Sigmoid colon (tissue), 7 donors: ENCODE data around the gene PPM1A. TPM values are rescaled to one million over a fixed set of nuclear protein-coding genes. Genes with fewer than 3 reads are reported as not detected.
A peak's percentile ranks its signal among the peaks of the same experiment; 100 is the strongest.

Source experiments
- DNase-seq: peaks from one replicate; pipeline ENCODE4 v3.0.0-alpha.2; 2019
- H3K27ac ChIP-seq, 4 donors: fragments of 200-600 bp; sonication (generic); one replicate each; pipeline ENCODE4 v1.5.1; 2016 to 2019; ENCODE audit warnings: mild to moderate bottlenecking in 1 of 4
- H3K27me3 ChIP-seq, 3 donors: fragments of 200-600 bp; sonication (generic); one replicate each; pipeline ENCODE4 v1.5.1; 2019; ENCODE audit warnings: mild to moderate bottlenecking in 1 of 3
- H3K36me3 ChIP-seq, 4 donors: fragments of 200-600 bp; sonication (generic); one replicate each; pipeline ENCODE4 v1.5.1; 2016 to 2019
- H3K4me1 ChIP-seq, 4 donors: fragments of 200-600 bp; sonication (generic); one replicate each; pipeline ENCODE4 v1.5.1; 2017 to 2019
- H3K4me3 ChIP-seq, 4 donors: fragments of 200-600 bp; sonication (generic); one replicate each; pipeline ENCODE4 v1.5.1; 2017 to 2019; ENCODE audit warnings: mild to moderate bottlenecking in 2 of 4, moderate library complexity in 1 of 4
- H3K9me3 ChIP-seq, 4 donors: fragments of 200-600 bp in 3 of 4; sonication (generic) in 3 of 4; one replicate each; pipeline versions ENCODE4 v1.5.1 to v1.6.1; 2013 to 2019
- CTCF ChIP-seq, 4 experiments: fragments of 450-650 bp in 3 of 4; fragments of 200-600 bp in 1 of 4; IDR thresholded peaks; one replicate each; pipeline ENCODE4 v1.5.1; 2016 to 2019; ENCODE audit warnings: antibody characterized with exemption in 4 of 4, mild to moderate bottlenecking in 3 of 4, moderate library complexity in 2 of 4
- EP300 ChIP-seq, 4 donors: sonication (generic); formaldehyde crosslinking; IDR thresholded peaks; one replicate each; pipeline ENCODE4 v1.6.1; 2017; ENCODE audit warnings: antibody characterized with exemption in 4 of 4
- POLR2A ChIP-seq, 2 donors: fragments of 450-650 bp; IDR thresholded peaks; one replicate each; pipeline ENCODE4 v1.6.1; 2016; ENCODE audit warnings: antibody characterized with exemption in 2 of 2, mild to moderate bottlenecking in 2 of 2, moderate library complexity in 2 of 2
- POLR2AphosphoS5 ChIP-seq, 4 donors: sonication (generic); formaldehyde crosslinking; IDR thresholded peaks; one replicate each; pipeline ENCODE4 v1.6.1; 2017; ENCODE audit warnings: antibody characterized with exemption in 4 of 4
- WGBS, 2 donors: extraction: QIAGEN DNeasy Blood & Tissue Kit; methylation state at CpG; one replicate each; pipeline ENCODE4 v1.1.7; 2013; 5-methylcytosine and 5-hydroxymethylcytosine counted together
- intact Hi-C: fragments of 100-400 bp; cut with DNase I; formaldehyde crosslinking; loops from one replicate; pipeline ENCODE4 v1.15.1; 2023
- polyA plus RNA-seq, 3 donors: library from polyadenylated mRNA; stranded (reverse); fragments of 200-250 nt; gene quantifications; one replicate each; pipeline ENCODE4 v1.2.3, GENCODE V29; 2013
- total RNA-seq, 4 donors: library from RNA; depleted of rRNA; stranded (reverse); fragments of >200 nt; gene quantifications; one replicate each; pipeline ENCODE4 v1.1.0, GENCODE V29; 2016
- donor health status: healthy with polysubstance abuse.
- donor health status: Bipolar disorder and iron deficiency.
- donor health status: healthy.

Gene PPM1A
- 10 to 100 TPM; 39.2 to 60.9 (median 54.1) TPM for total RNA-seq
- polyA plus RNA-seq: 100 to 1,000 TPM in 1 of 3 donors, 10 to 100 TPM in 2; 34.9 to 116 (median 88.9) TPM

GRCh38 chr14:60248697-60249318 lies at the start of gene PPM1A:
TSS of gene PPM1A (plus strand) at chr14:60249221. CDS start at chr14:60282704, 33,483 bp downstream.
- Histone ChIP-seq H3K27ac (peak within 1 kb of the TSS; percentile 97 to 100 (median 98)), H3K9me3 (no peaks in the 10 kb centered on the region), H3K27me3 (no peaks in the 10 kb centered on the region), H3K4me3 (peak within 1 kb of the TSS; percentile 87 to 95 (median 90)), H3K36me3 (no peaks in the 10 kb centered on the region), H3K4me1 (peaks cover 0 to 44% (median 34%) of the 10 kb centered on the region in 4 donors)
- TF ChIP-seq POLR2AphosphoS5 (IDR thresholded peaks at IDR 0.05): peak; percentile 86 to 95 (median 93)
- peak; percentile 88 to 92 for TF ChIP-seq POLR2A (IDR thresholded peaks at IDR 0.05)
- peak in 2 of 4 donors; percentile 54 to 76 for TF ChIP-seq EP300 (IDR thresholded peaks at IDR 0.05)
- no peak for TF ChIP-seq CTCF (IDR thresholded peaks at IDR 0.05)
- intact Hi-C loops: loop anchor here (1.0 to 5.0 kb wide), 4 partner anchors 34 to 767 kb away; partner anchors contain the start of genes DHRS7, JKAMP and L3HYPDH
- 1% methylated on average over 74 of the region's 74 CpGs for WGBS, 2 donors
- DNase-seq: peak; percentile 98

- no peak overlapping the region for H3K4me3 ChIP-seq
- H3K27me3 ChIP-seq: no peaks in the 10 kb centered on the region
- intact Hi-C loops: no loop called here
- no peak overlapping the region for H3K27ac ChIP-seq
- H3K4me1 ChIP-seq: no peaks in the 10 kb centered on the region
- TF ChIP-seq CTCF (IDR thresholded peaks at IDR 0.05) (no peak), EP300 (IDR thresholded peaks at IDR 0.05) (no peak), POLR2A (IDR thresholded peaks at IDR 0.05) (no peak), POLR2AphosphoS5 (IDR thresholded peaks at IDR 0.05) (no peak)
- DNase-seq: no peak
- H3K9me3 ChIP-seq: peaks cover 0 to 8% (median 0%) of the 10 kb centered on the region in 4 donors
- no peaks in the 10 kb centered on the region for H3K36me3 ChIP-seq
These were observed 49.7 kb upstream of the PPM1A start for GRCh38 chr14:60199321-60199720.

GRCh38 chr14:60204104-60204842 lies 44.7 kb upstream of the PPM1A start:
- intact Hi-C loops: no loop called here
- H3K27me3 ChIP-seq: no peaks in the 10 kb centered on the region
- H3K4me3 ChIP-seq: no peak overlapping the region
- DNase-seq: no peak
- H3K36me3 ChIP-seq: no peaks in the 10 kb centered on the region
- 12 to 43% methylated on average over 8 of the region's 8 CpGs for WGBS, 2 donors
- H3K4me1 ChIP-seq: no peaks in the 10 kb centered on the region
- no peak overlapping the region for H3K27ac ChIP-seq
- TF ChIP-seq EP300 (IDR thresholded peaks at IDR 0.05) (no peak), POLR2A (IDR thresholded peaks at IDR 0.05) (no peak), POLR2AphosphoS5 (IDR thresholded peaks at IDR 0.05) (no peak), CTCF (IDR thresholded peaks at IDR 0.05) (no peak)
- peaks cover 0 to 3% (median 0%) of the 10 kb centered on the region in 4 donors for H3K9me3 ChIP-seq

GRCh38 chr14:60204843-60205774 lies 43.9 kb upstream of the PPM1A start:
- peaks cover 0 to 3% (median 0%) of the 10 kb centered on the region in 4 donors for H3K9me3 ChIP-seq
- WGBS, 2 donors: 81 to 88% methylated on average over 6 of the region's 6 CpGs
- no peak for TF ChIP-seq POLR2A (IDR thresholded peaks at IDR 0.05)
- TF ChIP-seq CTCF (IDR thresholded peaks at IDR 0.05): no peak
- no peak for TF ChIP-seq POLR2AphosphoS5 (IDR thresholded peaks at IDR 0.05)
- no peak for TF ChIP-seq EP300 (IDR thresholded peaks at IDR 0.05)
- intact Hi-C loops: no loop called here
- no peaks in the 10 kb centered on the region for H3K27me3 ChIP-seq
- H3K4me3 ChIP-seq: no peak overlapping the region
- no peaks in the 10 kb centered on the region for H3K36me3 ChIP-seq
- H3K4me1 ChIP-seq: no peaks in the 10 kb centered on the region
- DNase-seq: no peak
- H3K27ac ChIP-seq: no peak overlapping the region
